ENCODE results near the gene ZNF48.

Gene ZNF48

GRCh38 chr16:30358990-30359870, 36.0 kb upstream of the ZNF48 start:
- DNase-seq, result no peak

- DNase-seq, result no peak
These were observed 35.4 kb upstream of the ZNF48 start for GRCh38 chr16:30359871-30360170.

GRCh38 chr16:30361180-30361579, 34.0 kb upstream of the ZNF48 start:
- DNase-seq, result no peak

- no peak for DNase-seq
These were observed 30.0 kb upstream of the ZNF48 start for GRCh38 chr16:30365200-30365599.

- no peak for DNase-seq
These were observed 28.7 kb upstream of the ZNF48 start for GRCh38 chr16:30366511-30366910.

- DNase-seq, result no peak
These were observed 27.7 kb upstream of the ZNF48 start for GRCh38 chr16:30367349-30368009.

GRCh38 chr16:30368122-30368791, 27.0 kb upstream of the ZNF48 start:
- DNase-seq, result no peak

GRCh38 chr16:30368792-30369090, 26.5 kb upstream of the ZNF48 start:
- no peak for DNase-seq

GRCh38 chr16:30369091-30369937, 25.9 kb upstream of the ZNF48 start:
- DNase-seq, result no peak

- no peak for DNase-seq
These were observed 25.2 kb upstream of the ZNF48 start for GRCh38 chr16:30369938-30370455.

GRCh38 chr16:30370456-30371247, 24.6 kb upstream of the ZNF48 start, which contains the start of gene TBC1D10B:
Gene TBC1D10B, minus strand, starts transcription at chr16:30370494. Its CDS starts 311 bp downstream, at chr16:30370183.
- peak; percentile 99 for DNase-seq

- no peak for DNase-seq
These were observed 23.9 kb upstream of the ZNF48 start for GRCh38 chr16:30371248-30371816.

- no peak for DNase-seq
These were observed 23.0 kb upstream of the ZNF48 start for GRCh38 chr16:30372038-30372712.

- no peak for DNase-seq
These were observed 22.5 kb upstream of the ZNF48 start for GRCh38 chr16:30372725-30373124.

GRCh38 chr16:30374538-30374937, 20.7 kb upstream of the ZNF48 start, which contains the start of gene MYL11:
Gene MYL11, plus strand, starts transcription at chr16:30374802. Its CDS starts 56 bp downstream, at chr16:30374858.
- DNase-seq, result no peak

GRCh38 chr16:30375864-30376263, 19.4 kb upstream of the ZNF48 start:
- DNase-seq, result no peak

- DNase-seq, result no peak
These were observed 18.7 kb upstream of the ZNF48 start for GRCh38 chr16:30376461-30376902.

GRCh38 chr16:30377050-30377811, 18.0 kb upstream of the ZNF48 start:
- DNase-seq, result no peak

- peak; percentile 45 for DNase-seq
These were observed 17.4 kb upstream of the ZNF48 start for GRCh38 chr16:30377812-30378235.

Measured in NCI-H2107 (cell line).